GM12878 (cell line): Measurements from ENCODE around the gene TOX2. TPM values are rescaled to one million over a fixed set of nuclear protein-coding genes. Genes with fewer than 3 reads are reported as not detected.

Source experiments
- ATAC-seq: fragments of 200-7000 bp; cut with Tn5 transposase; 3 replicates; pipeline ENCODE4 v1.9.1; 2020; ENCODE audit warnings: mild to moderate bottlenecking, moderate library complexity
- BruUV-seq: library from RNA; stranded (reverse); fragments of 400-500 nt; replicated peaks from 2 replicates; lab custom pipeline; 2021; lab: Mats Ljungman, UMichigan
- CTCF ChIA-PET: fragments of 300-600 bp; sonication (Branson Sonifier 250); formaldehyde crosslinking; extraction: SDS; loops from one replicate; lab custom pipeline; 2021; ENCODE audit warnings: inconsistent platforms; lab: Yijun Ruan, JAX
- POLR2A ChIA-PET: fragments of 350-600 bp; formaldehyde crosslinking; extraction: SDS; loops from one replicate; lab custom pipeline; 2021; ENCODE audit warnings: inconsistent platforms; lab: Charles Lee
- RAD21 ChIA-PET: fragments of 300-600 bp; sonication (Branson Sonifier 250); formaldehyde crosslinking; loops from one replicate; lab custom pipeline; 2023; ENCODE audit warnings: antibody characterized with exemption; ENCODE audit not compliant: unreplicated experiment; lab: Charles Lee
- SMC1A ChIA-PET: fragments of 300-600 bp; sonication (Branson Sonifier 250); formaldehyde crosslinking; loops from one replicate; lab custom pipeline; 2023; ENCODE audit not compliant: unreplicated experiment, uncharacterized antibody; lab: Charles Lee
- DNase-seq: peaks from one replicate; pipeline ENCODE4 v3.0.0-alpha.2; 2011; ENCODE audit warnings: low read depth, low spot score
- FAIRE-seq: peaks from 3 replicates; lab custom pipeline; 2011; peaks lifted over from hg19 to GRCh38; lab: Jason Lieb, UNC
- H2AFZ ChIP-seq: 2 replicates; pipeline ENCODE4 v1.6.0; 2011; ENCODE audit warnings: low read depth, low read length, control low read depth; ENCODE audit not compliant: control insufficient read depth
- H3K27ac ChIP-seq: 2 replicates; pipeline ENCODE4 v1.5.1; 2011; ENCODE audit warnings: control low read depth; ENCODE audit not compliant: control insufficient read depth, insufficient read depth
- H3K27me3 ChIP-seq, 2 experiments: replicated peaks in 1 of 2; 2 replicates each; pipeline versions ENCODE4 v1.6.0 to v1.6.1; 2011; ENCODE audit warnings: low read length in 1 of 2; ENCODE audit not compliant: control insufficient read depth in 2 of 2, insufficient read depth in 2 of 2
- H3K36me3 ChIP-seq, 2 experiments: 2 replicates each; pipeline ENCODE4 v1.5.1; 2011; ENCODE audit warnings: low read length in 1 of 2; ENCODE audit not compliant: control insufficient read depth in 2 of 2, insufficient read depth in 2 of 2
- H3K4me1 ChIP-seq: 2 replicates; pipeline ENCODE4 v1.6.1; 2011; ENCODE audit warnings: mild to moderate bottlenecking, low read length, moderate library complexity, mixed read lengths; ENCODE audit not compliant: control insufficient read depth, insufficient read depth
- H3K4me2 ChIP-seq: 2 replicates; pipeline ENCODE4 v1.6.0; 2011; ENCODE audit warnings: control low read depth; ENCODE audit not compliant: control insufficient read depth, insufficient read depth
- H3K4me3 ChIP-seq: fragments of 200-600 bp; sonication (generic); 2 replicates; pipeline ENCODE4 v1.5.1; 2016
- H3K79me2 ChIP-seq: 2 replicates; pipeline ENCODE4 v1.6.0; 2011; ENCODE audit warnings: low read length; ENCODE audit not compliant: control insufficient read depth, insufficient read depth
- H3K9ac ChIP-seq: 2 replicates; pipeline ENCODE4 v1.8.0; 2011; ENCODE audit warnings: low read length, control low read depth, mixed read lengths; ENCODE audit not compliant: control insufficient read depth, insufficient read depth
- H3K9me3 ChIP-seq: replicated peaks from 3 replicates; pipeline ENCODE4 v1.5.1; 2011; ENCODE audit warnings: mild to moderate bottlenecking, low read length; ENCODE audit not compliant: control insufficient read depth, insufficient read depth
- H4K20me1 ChIP-seq: 2 replicates; pipeline ENCODE4 v1.6.0; 2011; ENCODE audit not compliant: control insufficient read depth, insufficient read depth
- BCL11A ChIP-seq: IDR thresholded peaks from 2 replicates; pipeline ENCODE4 v1.6.1; 2011; ENCODE audit warnings: low read depth, low read length
- HCFC1 ChIP-seq: fragments of 150-350 bp; IDR thresholded peaks from 2 replicates; pipeline ENCODE4 v1.6.1; 2014; ENCODE audit warnings: low read length
- SIX5 ChIP-seq: IDR thresholded peaks from 2 replicates; pipeline ENCODE4 v1.6.1; 2011; ENCODE audit warnings: mild to moderate bottlenecking, low read depth, low read length, moderate library complexity; ENCODE audit not compliant: severe bottlenecking
- SRF ChIP-seq, 2 experiments: IDR thresholded peaks; 2 replicates each; pipeline ENCODE4 v1.6.1; 2011; ENCODE audit warnings: low read depth in 2 of 2, low read length in 2 of 2, mild to moderate bottlenecking in 1 of 2, moderate library complexity in 1 of 2
- WGBS: methylation state at CpG from one replicate; pipeline ENCODE4 v1.1.6; 2016; ENCODE audit warnings: low lambda C conversion rate; ENCODE audit not compliant: insufficient replicate concordance, insufficient coverage; ENCODE audit errors: missing lambda C conversion rate; 5-methylcytosine and 5-hydroxymethylcytosine counted together
- in situ Hi-C: fragments of 300-500 bp; cut with MboI; formaldehyde crosslinking; loops from 9 replicates; pipeline ENCODE4 v1.14.3; 2018; ENCODE audit warnings: mixed read lengths
- intact Hi-C: fragments of 100-400 bp; cut with micrococcal nuclease; formaldehyde crosslinking; loops from one replicate; pipeline ENCODE4 v1.14.2; 2022; ENCODE audit not compliant: unreplicated experiment
- polyA plus RNA-seq, 11 experiments: library from polyadenylated mRNA; depleted of rRNA in 4 of 11; unstranded in 6 of 11; stranded (reverse) in 5 of 11; fragments of >200 nt; fragmentation: Nextera tagmentation in 4 of 11; fragmentation: Illumina TruSeq in 1 of 11; extraction: Ambion mirVana in 4 of 11; extraction: Trizol in 1 of 11; gene quantifications; 1 replicate in 1 of 11; 2 replicates in 10 of 11; pipeline versions ENCODE4 v1.2.1 to v1.2.3, GENCODE V29; 2011 to 2016; ENCODE audit warnings: inconsistent platforms in 2 of 11, missing spikeins in 2 of 11, low read depth in 1 of 11
- small RNA-seq: library from RNA; depleted of rRNA; stranded (forward); fragments of <200 nt; gene quantifications from one replicate; pipeline ENCODE3, GENCODE V24; 2014
- total RNA-seq, 4 experiments: library from RNA; depleted of rRNA in 3 of 4; stranded (reverse); fragments of >200 nt in 3 of 4; fragmentation: Illumina TruSeq in 1 of 4; extraction: Trizol in 1 of 4; gene quantifications; 2 replicates each; pipeline versions ENCODE4 v1.2.1 to v1.2.3, GENCODE V29; 2013 to 2021
- TF ChIP-seq, protein P1 (sequence below): IDR thresholded peaks from 2 replicates; pipeline ENCODE4 v1.6.1; 2011; ENCODE audit warnings: borderline replicate concordance, low read depth, mild to moderate bottlenecking, moderate library complexity, mixed read lengths, low read length; ENCODE audit not compliant: insufficient read depth; ENCODE audit errors: extremely low read length

Gene TOX2
- total and polyA plus RNA-seq, 10 of the 15 experiments (the other 5 are each of a cell fraction or from before 2014, with no cell fraction given): 2.6 to 40.5 (median 7.9) TPM

- Histone ChIP-seq H3K9ac (no peak overlapping the region), H3K4me3 (no peak overlapping the region), H3K79me2 (no peaks in the 10 kb centered on the region), H2AFZ (no peak overlapping the region), H3K9me3 (no peaks in the 10 kb centered on the region), H3K4me2 (no peak overlapping the region), H3K4me1 (no peaks in the 10 kb centered on the region), H3K27ac (no peak overlapping the region), H3K27me3 (peaks cover 0 to 5% of the 10 kb centered on the region in 2 experiments; a peak in 3 of 4 replicates), H3K36me3 (no peaks in the 10 kb centered on the region), H4K20me1 (no peaks in the 10 kb centered on the region)
- RAD21 ChIA-PET: interaction anchor here (2.2 to 2.9 kb wide), 2 partner anchors 71 to 72 kb away, joined by 16 to 69 read pairs; no protein-coding TSS in a partner anchor
- WGBS: 48% methylated on average over 9 of the region's 9 CpGs
- no TSS peak for BruUV-seq
- POLR2A ChIA-PET: no interaction called here
- SMC1A ChIA-PET: interaction anchor here (1.6 to 2.7 kb wide), 2 partner anchors 71 to 99 kb away, joined by 4 to 51 read pairs; no protein-coding TSS in a partner anchor
- intact Hi-C loops (no loop called here), in situ Hi-C loops (loop anchor here (5.0 kb wide), 1 partner anchor 69 kb away; the partner anchor contains the start of gene JPH2)
- no peak for FAIRE-seq
- DNase-seq: no peak
- CTCF ChIA-PET: interaction anchor here (0.7 to 9.3 kb wide), 12 partner anchors 10 to 614 kb away, joined by 3 to 196 read pairs (median 4); no protein-coding TSS in a partner anchor
- no peak for ATAC-seq
- 0 out of 2 replicates have a peak, but pooled peaks have one; percentile 41 for TF ChIP-seq HCFC1
- peak; percentile 48 for TF ChIP-seq SIX5
- TF ChIP-seq SRF (IDR thresholded peaks at IDR 0.05; ENCODE audit: low read depth in 2 of 2, low read length in 2 of 2): no peak
- TF ChIP-seq BCL11A: no peak
- TF ChIP-seq, protein P1, sequence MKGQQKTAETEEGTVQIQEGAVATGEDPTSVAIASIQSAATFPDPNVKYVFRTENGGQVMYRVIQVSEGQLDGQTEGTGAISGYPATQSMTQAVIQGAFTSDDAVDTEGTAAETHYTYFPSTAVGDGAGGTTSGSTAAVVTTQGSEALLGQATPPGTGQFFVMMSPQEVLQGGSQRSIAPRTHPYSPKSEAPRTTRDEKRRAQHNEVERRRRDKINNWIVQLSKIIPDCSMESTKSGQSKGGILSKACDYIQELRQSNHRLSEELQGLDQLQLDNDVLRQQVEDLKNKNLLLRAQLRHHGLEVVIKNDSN: peak; percentile 25
These were observed 203.8 kb downstream of the TOX2 start for GRCh38 chr20:44118185-44119033.

Small RNAs within 50 kb of the gene (small RNA-seq; reads per million reads assigned to genes)
- not detected for gene RN7SL443P

Other genes starting within 250 kb of the TOX2 start
- 108 and 138 TPM in 2 replicates for gene MYBL2, start 247.7 kb upstream of the TOX2 start, total RNA-seq (2014; rRNA removed)
- gene MYBL2, start 247.7 kb upstream of the TOX2 start, total RNA-seq (2014; rRNA removed; fragmentation: Illumina TruSeq; extraction: Trizol): 50.0 and 63.4 TPM in 2 replicates
- 175 and 184 TPM in 2 replicates for gene MYBL2, start 247.7 kb upstream of the TOX2 start, total RNA-seq (2021)
- gene MYBL2, start 247.7 kb upstream of the TOX2 start, polyA plus RNA-seq (2011; rRNA removed): 15.5 and 30.7 TPM in 2 replicates
- gene MYBL2, start 247.7 kb upstream of the TOX2 start, polyA plus RNA-seq (2014; fragmentation: Illumina TruSeq; extraction: Trizol): 54.2 and 122 TPM in 2 replicates
- gene MYBL2, start 247.7 kb upstream of the TOX2 start, polyA plus RNA-seq (2014; fragmentation: Nextera tagmentation; extraction: Ambion mirVana): 10 to 100 TPM in 1 of 2 experiments, 1 to 10 TPM in 1; 4.5 to 10.3 TPM
- 85.1 and 106 TPM in 2 replicates for gene MYBL2, start 247.7 kb upstream of the TOX2 start, polyA plus RNA-seq (2014; rRNA removed)
- gene MYBL2, start 247.7 kb upstream of the TOX2 start, polyA plus RNA-seq (2016; fragmentation: Nextera tagmentation; extraction: Ambion mirVana): 100 to 1,000 TPM in 1 of 2 experiments, 10 to 100 TPM in 1; 44.1 to 213 TPM
- 1.5 and 2.1 TPM in 2 replicates for gene GTSF1L, start 187.8 kb upstream of the TOX2 start, total RNA-seq (2014; rRNA removed)
- gene GTSF1L, start 187.8 kb upstream of the TOX2 start, total RNA-seq (2014; rRNA removed; fragmentation: Illumina TruSeq; extraction: Trizol): 1.4 TPM in 2 replicates
- 0.97 and 0.98 TPM in 2 replicates for gene GTSF1L, start 187.8 kb upstream of the TOX2 start, total RNA-seq (2021)
- gene GTSF1L, start 187.8 kb upstream of the TOX2 start, polyA plus RNA-seq (2011; rRNA removed): 0.82 and 0.95 TPM in 2 replicates
- 0.62 and 2.4 TPM in 2 replicates for gene GTSF1L, start 187.8 kb upstream of the TOX2 start, polyA plus RNA-seq (2014; fragmentation: Illumina TruSeq; extraction: Trizol)
- 1 to 10 TPM; 1.2 to 1.3 TPM for gene GTSF1L, start 187.8 kb upstream of the TOX2 start, polyA plus RNA-seq (2014; fragmentation: Nextera tagmentation; extraction: Ambion mirVana)
- 1.4 and 1.7 TPM in 2 replicates for gene GTSF1L, start 187.8 kb upstream of the TOX2 start, polyA plus RNA-seq (2014; rRNA removed)
- under 1 TPM; 0.56 to 1.00 TPM for gene GTSF1L, start 187.8 kb upstream of the TOX2 start, polyA plus RNA-seq (2016; fragmentation: Nextera tagmentation; extraction: Ambion mirVana)